Liver (tissue), 3 donors: ENCODE results near the gene FFAR1.

Source experiments
- HNF4A ChIP-seq, 2 donors: conservative IDR thresholded peaks; 2 replicates each; pipeline ENCODE4 v1.6.1; 2016; ENCODE audit warnings: antibody characterized with exemption in 2 of 2, mild to moderate bottlenecking in 2 of 2
- YY1 ChIP-seq: IDR thresholded peaks from 2 replicates; pipeline ENCODE4 v1.6.1; 2016; ENCODE audit warnings: antibody characterized with exemption, mild to moderate bottlenecking
- TF ChIP-seq, protein P1 (sequence below): fragments of 150-350 bp; IDR thresholded peaks from 2 replicates; pipeline ENCODE4 v1.5.1; 2017; ENCODE audit warnings: improper control_type of control experiment, low read depth, low read length; ENCODE audit not compliant: missing input control
- TF ChIP-seq, protein P2 (sequence below): IDR thresholded peaks from 2 replicates; pipeline ENCODE4 v1.6.1; 2016; ENCODE audit warnings: antibody characterized with exemption, mild to moderate bottlenecking
- donor health status: healthy.
- donor health status: healthy.

DNA sequence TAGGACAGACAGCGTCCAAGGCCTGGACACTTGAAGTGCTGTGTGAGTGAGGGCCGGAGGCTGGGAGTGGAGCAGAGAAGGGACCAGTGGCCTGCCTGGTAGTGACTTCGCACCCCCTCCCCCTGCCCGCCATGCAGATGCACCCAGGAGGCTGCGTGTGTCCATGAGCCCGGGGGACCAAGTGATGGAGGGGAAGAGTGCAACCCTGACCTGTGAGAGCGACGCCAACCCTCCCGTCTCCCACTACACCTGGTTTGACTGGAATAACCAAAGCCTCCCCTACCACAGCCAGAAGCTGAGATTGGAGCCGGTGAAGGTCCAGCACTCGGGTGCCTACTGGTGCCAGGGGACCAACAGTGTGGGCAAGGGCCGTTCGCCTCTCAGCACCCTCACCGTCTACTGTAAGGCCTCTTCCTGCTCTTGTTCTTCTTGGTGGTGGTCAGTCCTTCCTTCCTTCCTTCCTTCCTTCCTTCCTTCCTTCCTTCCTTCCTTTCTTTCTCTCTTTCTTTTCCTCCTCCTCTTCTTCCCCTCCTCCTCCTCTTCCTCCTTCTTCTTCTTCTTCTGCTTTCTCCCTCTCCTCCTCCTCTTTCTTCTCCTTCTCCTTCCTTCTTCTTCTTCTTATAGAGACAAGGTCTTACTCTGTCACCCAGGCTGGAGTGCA is 6.0 kb upstream of the FFAR1 start:
- no peak for TF ChIP-seq HNF4A (conservative IDR thresholded peaks at IDR 0.05)
- TF ChIP-seq, protein P1, sequence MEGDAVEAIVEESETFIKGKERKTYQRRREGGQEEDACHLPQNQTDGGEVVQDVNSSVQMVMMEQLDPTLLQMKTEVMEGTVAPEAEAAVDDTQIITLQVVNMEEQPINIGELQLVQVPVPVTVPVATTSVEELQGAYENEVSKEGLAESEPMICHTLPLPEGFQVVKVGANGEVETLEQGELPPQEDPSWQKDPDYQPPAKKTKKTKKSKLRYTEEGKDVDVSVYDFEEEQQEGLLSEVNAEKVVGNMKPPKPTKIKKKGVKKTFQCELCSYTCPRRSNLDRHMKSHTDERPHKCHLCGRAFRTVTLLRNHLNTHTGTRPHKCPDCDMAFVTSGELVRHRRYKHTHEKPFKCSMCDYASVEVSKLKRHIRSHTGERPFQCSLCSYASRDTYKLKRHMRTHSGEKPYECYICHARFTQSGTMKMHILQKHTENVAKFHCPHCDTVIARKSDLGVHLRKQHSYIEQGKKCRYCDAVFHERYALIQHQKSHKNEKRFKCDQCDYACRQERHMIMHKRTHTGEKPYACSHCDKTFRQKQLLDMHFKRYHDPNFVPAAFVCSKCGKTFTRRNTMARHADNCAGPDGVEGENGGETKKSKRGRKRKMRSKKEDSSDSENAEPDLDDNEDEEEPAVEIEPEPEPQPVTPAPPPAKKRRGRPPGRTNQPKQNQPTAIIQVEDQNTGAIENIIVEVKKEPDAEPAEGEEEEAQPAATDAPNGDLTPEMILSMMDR = no peak
- TF ChIP-seq, protein P2, sequence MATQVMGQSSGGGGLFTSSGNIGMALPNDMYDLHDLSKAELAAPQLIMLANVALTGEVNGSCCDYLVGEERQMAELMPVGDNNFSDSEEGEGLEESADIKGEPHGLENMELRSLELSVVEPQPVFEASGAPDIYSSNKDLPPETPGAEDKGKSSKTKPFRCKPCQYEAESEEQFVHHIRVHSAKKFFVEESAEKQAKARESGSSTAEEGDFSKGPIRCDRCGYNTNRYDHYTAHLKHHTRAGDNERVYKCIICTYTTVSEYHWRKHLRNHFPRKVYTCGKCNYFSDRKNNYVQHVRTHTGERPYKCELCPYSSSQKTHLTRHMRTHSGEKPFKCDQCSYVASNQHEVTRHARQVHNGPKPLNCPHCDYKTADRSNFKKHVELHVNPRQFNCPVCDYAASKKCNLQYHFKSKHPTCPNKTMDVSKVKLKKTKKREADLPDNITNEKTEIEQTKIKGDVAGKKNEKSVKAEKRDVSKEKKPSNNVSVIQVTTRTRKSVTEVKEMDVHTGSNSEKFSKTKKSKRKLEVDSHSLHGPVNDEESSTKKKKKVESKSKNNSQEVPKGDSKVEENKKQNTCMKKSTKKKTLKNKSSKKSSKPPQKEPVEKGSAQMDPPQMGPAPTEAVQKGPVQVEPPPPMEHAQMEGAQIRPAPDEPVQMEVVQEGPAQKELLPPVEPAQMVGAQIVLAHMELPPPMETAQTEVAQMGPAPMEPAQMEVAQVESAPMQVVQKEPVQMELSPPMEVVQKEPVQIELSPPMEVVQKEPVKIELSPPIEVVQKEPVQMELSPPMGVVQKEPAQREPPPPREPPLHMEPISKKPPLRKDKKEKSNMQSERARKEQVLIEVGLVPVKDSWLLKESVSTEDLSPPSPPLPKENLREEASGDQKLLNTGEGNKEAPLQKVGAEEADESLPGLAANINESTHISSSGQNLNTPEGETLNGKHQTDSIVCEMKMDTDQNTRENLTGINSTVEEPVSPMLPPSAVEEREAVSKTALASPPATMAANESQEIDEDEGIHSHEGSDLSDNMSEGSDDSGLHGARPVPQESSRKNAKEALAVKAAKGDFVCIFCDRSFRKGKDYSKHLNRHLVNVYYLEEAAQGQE = no peak
- TF ChIP-seq YY1 = no peak
